NT2/D1 (cell line): ENCODE results near the gene RGS7.

ENCODE experiments used
- SUZ12 ChIP-seq: IDR thresholded peaks from 2 replicates; pipeline ENCODE4 v1.6.1; 2011; ENCODE audit not compliant: insufficient read length, insufficient read depth; ENCODE audit errors: extremely low read depth
- ZNF274 ChIP-seq: IDR thresholded peaks from 2 replicates; pipeline ENCODE4 v1.6.1; 2011; ENCODE audit warnings: mild to moderate bottlenecking, low read depth, low read length

DNA sequence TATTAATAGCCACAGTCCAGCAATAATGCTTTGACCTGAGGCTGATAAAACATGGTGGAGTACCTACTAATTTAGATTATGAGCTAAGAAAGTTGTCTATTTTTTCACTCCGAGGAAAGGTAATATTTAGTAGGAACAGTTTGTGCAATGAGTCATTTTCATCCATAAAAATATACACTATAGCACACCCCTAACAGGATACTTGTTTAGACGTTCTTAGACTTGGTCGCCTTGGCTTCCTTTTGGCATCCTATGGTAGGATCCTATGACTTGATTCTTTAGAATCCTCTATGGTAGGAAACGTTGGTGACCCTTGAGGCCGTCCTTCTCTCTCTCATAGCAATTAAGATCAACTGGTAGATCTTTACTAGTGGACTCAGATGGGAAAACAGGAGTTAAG, 81.8 kb downstream of the RGS7 start:
- no peak for TF ChIP-seq SUZ12
- TF ChIP-seq ZNF274, result no peak
